Non-pigmented ciliary epithelial cell (primary cell): Measurements from ENCODE around the gene KIF2B.
"Not testable (repeated sequence)": the region's sequence is repeated elsewhere in the genome, so short reads cannot be mapped to it uniquely, and the experiment has no call there.

Experiments used
- DNase-seq: peaks from one replicate; pipeline ENCODE4 v3.0.0-alpha.2; 2010; ENCODE audit warnings: low read depth

The KIF2B gene, protein sequence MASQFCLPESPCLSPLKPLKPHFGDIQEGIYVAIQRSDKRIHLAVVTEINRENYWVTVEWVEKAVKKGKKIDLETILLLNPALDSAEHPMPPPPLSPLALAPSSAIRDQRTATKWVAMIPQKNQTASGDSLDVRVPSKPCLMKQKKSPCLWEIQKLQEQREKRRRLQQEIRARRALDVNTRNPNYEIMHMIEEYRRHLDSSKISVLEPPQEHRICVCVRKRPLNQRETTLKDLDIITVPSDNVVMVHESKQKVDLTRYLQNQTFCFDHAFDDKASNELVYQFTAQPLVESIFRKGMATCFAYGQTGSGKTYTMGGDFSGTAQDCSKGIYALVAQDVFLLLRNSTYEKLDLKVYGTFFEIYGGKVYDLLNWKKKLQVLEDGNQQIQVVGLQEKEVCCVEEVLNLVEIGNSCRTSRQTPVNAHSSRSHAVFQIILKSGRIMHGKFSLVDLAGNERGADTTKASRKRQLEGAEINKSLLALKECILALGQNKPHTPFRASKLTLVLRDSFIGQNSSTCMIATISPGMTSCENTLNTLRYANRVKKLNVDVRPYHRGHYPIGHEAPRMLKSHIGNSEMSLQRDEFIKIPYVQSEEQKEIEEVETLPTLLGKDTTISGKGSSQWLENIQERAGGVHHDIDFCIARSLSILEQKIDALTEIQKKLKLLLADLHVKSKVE

DNA sequence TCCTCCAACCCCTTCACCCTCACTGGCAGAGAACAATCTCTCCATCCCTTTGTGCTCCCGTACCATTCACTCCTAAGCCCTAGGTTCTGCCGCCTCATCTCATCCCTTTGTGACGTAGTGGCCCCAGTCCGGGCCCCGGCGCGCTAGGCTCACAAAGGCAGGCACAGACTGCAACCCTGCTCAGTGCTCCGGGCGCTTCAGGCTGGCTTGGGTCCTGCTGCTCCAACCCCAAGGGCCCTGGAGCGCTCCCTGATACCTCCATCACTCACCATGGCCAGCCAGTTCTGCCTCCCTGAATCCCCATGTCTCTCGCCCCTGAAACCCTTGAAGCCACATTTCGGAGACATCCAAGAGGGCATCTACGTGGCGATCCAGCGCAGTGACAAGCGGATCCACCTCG is at the start of gene KIF2B:
Gene KIF2B, plus strand, starts transcription at position 164 of the 400 bp plus-strand sequence. Its CDS starts 107 bp downstream, at position 271.
- no peak for DNase-seq

DNA sequence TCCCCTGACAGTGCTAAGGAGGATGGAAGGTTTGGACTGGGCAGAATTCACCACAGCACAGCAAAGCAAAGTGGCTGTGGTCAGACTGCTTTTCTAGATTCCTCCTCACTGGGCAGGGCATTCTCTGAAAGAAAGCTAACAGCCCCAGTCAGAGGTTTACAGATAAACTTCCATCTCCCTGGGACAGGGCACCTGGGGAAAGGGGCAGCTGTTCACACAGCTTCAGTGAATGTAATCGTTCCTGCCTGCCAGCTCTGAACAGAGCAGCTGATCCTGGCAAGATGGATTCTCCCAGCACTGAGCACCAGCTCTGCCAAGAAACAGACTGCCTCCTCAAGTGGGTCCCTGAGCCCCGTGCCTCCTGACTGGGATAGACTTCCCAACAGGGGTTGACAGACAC is 42.4 kb upstream of the KIF2B start:
- no peak for DNase-seq

DNA sequence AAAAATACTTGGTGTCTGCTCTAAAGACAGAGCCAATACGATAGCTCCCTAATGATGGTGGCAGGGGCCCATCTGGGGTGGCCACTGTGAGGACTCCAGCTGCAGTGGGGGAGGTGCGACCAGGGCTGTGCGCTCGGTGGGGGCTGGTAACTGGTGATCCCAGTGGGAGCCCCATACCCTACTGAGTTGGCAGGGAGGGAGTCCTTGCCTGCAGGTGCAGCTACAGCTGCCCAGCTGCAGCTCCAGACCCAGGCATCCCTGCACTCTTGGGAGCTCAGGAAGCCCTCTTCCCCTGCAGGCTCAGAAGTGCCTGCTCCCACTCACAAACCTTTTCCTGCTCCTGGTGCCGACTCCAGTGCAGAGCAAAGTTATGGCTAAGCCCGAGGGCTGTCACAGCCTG is 31.2 kb upstream of the KIF2B start:
- no peak for DNase-seq

DNA sequence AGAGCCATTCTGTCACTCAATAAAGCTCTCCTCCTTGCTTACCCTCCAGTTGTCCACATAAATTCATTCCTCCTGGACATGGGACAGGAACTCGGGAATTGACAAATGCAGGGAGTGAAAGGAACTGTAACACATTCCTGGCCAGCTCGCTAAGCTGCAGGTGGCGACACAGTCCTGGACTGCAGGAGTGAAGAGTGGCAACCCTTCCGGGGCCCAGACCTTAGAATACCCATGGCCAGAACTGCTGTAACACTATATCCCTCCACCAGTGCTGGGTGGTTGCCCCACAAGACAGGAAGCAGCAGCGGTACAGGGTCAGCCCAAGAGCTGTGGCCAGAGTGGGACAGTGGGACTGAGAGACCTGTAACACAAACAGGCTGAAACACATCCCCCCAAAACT is 30.3 kb upstream of the KIF2B start:
- DNase-seq, result no peak

DNA sequence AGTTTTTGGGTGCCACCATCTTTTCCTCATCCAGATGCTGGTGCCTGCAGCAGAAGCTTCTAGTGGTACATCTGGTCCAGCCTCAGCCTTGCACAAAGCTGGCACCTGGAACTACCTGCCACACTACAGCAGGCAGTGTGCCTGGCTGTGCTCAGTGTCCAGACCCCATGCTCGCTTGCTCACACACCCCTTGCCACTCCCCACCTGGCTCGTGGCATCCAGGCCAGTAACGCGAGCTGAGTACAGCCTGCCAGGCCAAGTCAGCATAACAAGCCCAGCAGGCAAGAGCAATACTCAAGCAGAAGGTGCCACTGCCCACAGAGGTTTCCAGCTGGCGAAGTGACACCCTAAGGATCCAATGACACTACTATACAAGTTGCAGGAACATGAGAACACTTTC is 29.7 kb upstream of the KIF2B start:
- DNase-seq, result no peak

DNA sequence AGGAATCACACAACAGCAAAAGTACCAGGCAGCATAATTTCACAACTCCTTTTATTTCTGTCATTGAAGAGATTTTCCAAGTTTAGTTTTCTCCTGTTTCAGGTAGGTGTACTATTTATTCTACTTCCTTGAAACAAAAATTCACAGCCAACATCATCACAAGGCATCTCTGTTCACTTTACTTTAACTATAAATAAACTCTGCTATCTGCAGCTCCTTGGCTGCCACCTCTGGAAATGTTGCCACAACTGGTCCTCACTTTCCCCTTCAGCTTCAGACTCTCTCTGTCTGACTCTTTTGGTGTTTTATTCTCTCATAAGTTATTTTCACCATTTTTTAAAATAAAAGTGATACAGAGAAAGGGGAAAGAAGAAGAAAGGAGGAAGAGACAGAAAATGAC is 27.9 kb upstream of the KIF2B start:
- no peak for DNase-seq

DNA sequence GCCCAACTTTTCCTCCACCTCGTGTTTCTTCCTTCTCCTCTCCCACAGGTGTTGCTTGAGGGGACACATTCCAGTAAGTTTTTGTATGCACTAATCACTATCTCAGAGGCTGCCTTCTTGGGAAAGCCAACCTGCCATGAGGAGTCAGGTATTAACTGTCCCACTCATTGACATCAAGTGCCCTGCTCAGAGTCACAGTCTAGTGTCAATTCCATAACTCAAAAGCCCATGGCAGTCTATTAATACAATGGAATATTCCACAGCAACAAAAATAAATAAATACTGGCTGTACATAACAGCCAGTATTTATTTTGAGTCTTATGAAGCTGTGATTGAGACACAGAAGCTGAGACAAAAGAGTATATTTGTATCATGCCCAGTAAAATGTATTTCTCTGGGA is 26.1 kb upstream of the KIF2B start:
- no peak for DNase-seq

DNA sequence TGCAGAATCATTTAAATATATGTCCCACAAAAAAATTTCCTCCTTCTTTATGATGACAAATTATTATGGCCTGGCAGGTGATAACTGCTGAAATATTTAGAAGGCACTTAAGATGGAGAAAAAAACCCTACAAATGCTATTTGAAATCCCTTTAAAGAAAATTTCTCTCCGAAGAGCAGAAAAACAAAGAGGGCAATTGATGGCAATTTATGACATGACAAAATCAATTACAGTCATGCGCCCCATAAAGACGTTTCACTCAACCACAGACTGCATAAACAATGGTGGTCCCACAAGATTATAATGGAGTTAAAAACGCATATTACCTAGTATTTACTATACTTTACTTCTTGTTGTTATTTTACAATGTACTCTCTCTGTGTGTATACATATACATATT is 25.2 kb upstream of the KIF2B start:
- no peak for DNase-seq

DNA sequence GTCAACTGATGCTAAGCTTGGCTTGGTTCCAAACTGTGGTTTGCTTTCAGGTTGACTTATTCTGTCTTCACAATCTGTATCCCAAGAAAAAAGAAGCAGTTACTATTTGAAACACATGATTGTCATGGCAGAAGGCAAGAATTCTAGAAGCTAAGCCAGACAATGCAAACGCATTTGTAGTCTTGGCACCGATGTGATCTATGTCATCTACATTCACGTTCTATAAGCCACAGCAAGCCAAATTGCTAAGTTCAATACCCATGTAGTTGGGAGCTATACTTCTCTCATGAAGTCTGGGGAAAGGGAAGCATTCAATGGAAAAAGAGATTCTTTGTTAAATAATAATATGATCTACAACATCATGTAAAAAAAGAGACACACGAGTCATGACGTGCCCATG is 18.3 kb upstream of the KIF2B start:
- DNase-seq, result no peak

DNA sequence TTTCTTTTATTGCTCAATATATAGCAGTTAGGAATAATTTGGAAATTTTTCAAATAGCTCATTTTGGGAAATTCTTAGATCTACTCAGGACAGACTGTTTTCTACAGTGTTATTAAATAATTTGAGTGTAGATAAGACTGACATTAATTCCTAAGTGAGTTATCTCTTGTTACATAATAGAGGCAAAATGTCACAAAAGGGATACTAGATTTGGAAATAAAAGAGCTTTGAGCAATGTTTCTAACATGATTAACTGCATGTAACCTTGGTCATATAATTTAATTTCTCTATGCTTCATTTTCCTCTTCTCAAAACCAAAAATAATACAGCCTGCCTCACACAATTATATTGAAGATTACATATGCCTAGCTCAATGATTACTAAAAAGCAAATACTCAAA is 16.3 kb upstream of the KIF2B start:
- no peak for DNase-seq

DNA sequence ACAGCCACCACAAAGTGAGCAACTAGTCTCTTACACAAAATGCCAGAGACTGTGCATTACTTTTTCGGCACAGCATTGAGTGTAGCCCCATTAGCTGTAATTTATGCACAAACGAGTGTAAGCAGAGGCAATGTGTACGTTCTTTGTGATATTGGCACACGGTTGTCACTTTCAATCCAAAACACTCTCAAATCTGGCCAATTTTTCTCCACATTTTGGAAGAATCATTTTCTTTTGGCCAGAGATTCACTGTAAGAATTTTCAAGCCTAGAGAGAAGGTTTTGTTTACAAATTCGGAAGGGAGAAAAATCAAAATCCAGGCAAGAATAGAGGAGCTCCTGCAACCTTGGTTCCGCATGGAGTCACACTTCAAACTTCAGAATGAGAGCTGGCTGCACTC is 15.4 kb upstream of the KIF2B start:
- DNase-seq, result no peak

DNA sequence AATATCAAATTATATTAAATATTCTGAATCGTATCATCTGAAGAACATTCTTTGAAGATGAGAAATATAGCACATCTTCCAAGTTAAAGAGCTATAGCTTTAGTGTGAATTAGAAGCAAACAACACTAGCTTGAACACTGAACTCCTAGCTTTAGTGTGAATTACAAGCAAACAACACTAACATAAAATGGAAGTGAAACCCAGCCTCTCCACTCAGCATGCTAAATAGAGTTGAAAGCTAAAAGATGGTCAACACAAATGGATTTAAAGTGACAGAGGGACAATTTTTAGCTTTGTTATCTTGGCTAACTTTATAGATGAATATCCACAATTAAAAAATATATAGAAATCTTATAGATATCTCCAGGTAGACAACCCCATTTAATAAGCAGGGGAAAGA is 4.5 kb upstream of the KIF2B start:
- no peak for DNase-seq

DNA sequence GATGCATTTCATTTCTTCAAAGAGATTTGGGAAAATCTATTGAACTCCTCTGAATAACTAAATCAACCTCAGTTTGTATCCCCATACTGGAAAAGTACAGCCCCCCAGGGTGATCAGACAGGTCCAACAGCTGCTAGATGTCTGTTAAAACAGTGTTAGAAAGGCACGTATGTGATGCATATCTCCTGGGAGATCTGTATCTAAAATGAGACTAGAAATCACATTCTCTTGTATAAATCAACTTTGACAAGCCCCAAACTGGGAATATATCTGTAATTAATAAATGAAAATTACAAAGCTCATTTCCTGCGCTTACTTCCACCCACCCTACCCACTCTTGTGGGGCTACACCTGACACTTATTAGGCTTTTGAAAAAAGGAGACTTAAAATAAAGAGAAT is 3.8 kb upstream of the KIF2B start:
- DNase-seq, result no peak

DNA sequence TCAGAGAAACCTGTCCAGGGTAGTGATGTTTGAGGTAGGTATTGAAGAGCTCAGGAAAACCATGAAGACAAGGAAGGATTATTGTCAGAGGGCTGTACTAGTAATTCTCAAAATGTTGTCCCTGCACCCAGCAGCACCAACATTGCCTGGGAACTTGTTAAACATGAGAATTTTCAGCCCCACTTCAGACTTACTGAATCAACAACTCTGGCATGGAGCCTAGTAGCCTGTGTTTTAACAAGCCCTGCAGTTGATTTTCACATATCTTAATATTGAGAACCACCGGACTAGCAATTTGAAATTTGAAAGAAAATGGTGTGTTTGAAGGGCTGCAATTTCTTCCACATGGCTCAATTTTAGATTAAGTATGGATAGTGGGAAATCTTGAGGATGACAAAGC is 2.8 kb upstream of the KIF2B start:
- DNase-seq, result no peak

DNA sequence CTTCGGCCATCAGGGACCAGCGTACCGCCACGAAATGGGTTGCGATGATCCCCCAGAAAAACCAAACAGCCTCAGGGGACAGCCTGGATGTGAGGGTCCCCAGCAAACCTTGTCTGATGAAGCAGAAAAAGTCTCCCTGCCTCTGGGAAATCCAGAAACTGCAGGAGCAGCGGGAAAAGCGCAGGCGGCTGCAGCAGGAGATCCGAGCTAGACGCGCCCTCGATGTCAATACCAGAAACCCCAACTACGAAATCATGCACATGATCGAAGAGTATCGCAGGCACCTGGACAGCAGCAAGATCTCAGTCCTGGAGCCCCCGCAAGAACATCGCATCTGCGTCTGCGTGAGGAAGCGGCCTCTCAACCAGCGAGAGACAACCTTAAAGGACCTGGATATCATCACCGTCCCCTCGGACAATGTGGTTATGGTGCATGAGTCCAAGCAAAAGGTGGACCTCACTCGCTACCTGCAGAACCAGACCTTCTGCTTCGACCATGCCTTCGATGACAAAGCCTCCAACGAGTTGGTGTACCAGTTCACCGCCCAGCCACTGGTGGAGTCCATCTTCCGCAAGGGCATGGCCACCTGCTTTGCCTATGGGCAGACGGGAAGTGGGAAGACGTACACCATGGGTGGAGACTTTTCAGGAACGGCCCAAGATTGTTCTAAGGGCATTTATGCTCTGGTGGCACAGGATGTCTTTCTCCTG is 769 bp downstream of the KIF2B start:
- DNase-seq, result no peak

DNA sequence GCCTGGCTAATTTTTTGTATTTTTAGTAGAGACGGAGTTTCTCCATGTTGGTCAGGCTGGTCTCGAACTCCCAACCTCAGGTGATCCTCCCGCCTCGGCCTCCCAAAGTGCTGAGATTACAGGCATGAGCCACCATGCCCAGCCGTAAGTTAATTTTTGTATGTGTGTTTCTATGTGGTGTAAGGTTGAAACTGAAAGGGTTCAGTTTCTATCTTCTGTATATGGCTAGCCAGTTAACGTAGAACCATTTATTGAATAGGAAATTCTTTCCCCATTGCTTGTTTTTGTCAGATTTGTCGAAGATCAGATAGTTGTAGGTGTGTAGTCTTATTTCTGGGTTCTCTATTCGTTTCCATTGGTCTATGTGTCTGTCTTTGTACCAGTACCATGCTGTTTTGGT is 12.0 kb downstream of the KIF2B start:
- not testable (repeated sequence) for DNase-seq

DNA sequence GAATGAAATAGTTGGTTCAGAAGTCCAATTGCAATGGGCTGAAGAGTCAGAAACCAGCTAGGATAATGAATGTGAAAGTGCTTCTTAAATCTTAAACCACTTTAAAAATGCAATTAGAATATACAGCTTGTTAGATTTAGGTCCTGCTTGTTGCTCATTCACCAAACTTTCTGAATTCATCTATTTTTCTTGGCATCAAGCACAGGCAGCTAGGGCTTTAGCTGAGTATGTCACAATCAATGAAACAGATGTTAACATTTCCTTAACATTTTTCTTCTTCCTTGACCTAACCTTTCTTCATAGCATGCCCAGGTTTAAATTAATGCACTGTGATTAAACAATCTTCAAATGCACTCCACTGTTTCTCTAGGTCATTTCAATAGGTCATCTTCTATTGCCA is 14.4 kb downstream of the KIF2B start:
- no peak for DNase-seq

DNA sequence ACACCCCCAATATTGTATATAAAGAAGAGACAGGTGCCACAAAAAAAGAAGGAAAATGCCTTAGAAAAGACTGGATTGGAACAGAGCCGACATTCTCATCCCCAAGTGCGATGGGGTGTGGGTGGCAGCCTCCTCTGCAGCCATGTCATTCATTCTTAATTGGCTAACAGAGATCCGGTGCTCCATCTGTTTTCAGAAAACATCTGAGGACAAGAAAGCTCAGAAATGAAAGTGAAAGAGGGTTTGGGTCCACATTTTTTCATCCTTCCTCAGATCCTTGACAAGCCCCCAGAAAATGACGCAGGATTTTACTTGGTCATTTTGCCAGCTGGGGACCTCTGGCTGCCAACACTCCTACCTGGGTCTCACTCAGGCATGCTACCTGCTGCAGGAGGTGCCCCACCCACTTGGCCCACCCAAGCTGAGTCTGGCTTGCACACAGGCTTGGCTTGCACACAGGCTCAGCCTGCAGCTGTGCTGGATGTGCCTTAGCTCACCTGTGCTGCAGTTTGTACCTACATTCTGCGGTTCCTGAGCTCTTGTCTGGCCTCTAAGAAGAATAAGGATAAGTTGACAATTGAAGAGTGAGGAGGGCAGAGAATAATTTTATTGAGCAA is 21.9 kb downstream of the KIF2B start:
- DNase-seq, result no peak

DNA sequence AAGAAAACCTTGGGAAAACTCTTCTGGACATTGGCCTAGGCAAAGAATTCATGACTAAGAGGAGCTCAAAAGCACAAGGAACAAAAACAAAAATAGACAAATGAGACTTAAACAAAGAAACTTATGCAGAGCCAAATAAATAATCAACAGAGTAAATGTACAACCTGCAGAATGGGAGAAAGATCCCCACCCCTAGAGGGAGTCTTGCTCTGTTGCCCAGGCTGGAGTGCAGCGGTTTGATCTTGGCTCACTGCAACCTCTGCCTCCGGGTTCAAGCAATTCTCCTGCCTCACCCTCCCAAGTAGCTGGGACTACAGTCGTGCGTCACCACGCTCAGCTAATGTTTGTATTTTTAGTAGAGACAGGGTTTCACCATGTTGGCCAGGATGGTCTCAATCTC is 48.4 kb downstream of the KIF2B start:
- not testable (repeated sequence) for DNase-seq
